Adrenal gland (tissue), 5 donors: ENCODE measurements around the gene GPC6.

Experiments
- CTCF ChIP-seq, 6 experiments: fragments of 450-650 bp in 4 of 6; fragments of 200-600 bp in 2 of 6; sonication (generic) in 1 of 6; IDR thresholded peaks; 1 replicate in 5 of 6; 2 replicates in 1 of 6; pipeline versions ENCODE4 v1.5.1 to v1.8.0; 2016 to 2021; ENCODE audit warnings: antibody characterized with exemption in 6 of 6, mild to moderate bottlenecking in 2 of 6, moderate library complexity in 1 of 6
- POLR2A ChIP-seq, 2 donors: fragments of 450-650 bp; IDR thresholded peaks; one replicate each; pipeline ENCODE4 v1.6.1; 2017; ENCODE audit warnings: antibody characterized with exemption in 2 of 2, mild to moderate bottlenecking in 2 of 2, moderate library complexity in 1 of 2
- donor health status: DM: no; HTN: no; CAD: no.

GRCh38 chr13:94351292-94351990 lies 1124.8 kb downstream of the GPC6 start:
- no peak for TF ChIP-seq POLR2A (IDR thresholded peaks at IDR 0.05)
- TF ChIP-seq CTCF (IDR thresholded peaks at IDR 0.05): no peak
